ENCODE measurements around the gene PTTG1IP.

DNA sequence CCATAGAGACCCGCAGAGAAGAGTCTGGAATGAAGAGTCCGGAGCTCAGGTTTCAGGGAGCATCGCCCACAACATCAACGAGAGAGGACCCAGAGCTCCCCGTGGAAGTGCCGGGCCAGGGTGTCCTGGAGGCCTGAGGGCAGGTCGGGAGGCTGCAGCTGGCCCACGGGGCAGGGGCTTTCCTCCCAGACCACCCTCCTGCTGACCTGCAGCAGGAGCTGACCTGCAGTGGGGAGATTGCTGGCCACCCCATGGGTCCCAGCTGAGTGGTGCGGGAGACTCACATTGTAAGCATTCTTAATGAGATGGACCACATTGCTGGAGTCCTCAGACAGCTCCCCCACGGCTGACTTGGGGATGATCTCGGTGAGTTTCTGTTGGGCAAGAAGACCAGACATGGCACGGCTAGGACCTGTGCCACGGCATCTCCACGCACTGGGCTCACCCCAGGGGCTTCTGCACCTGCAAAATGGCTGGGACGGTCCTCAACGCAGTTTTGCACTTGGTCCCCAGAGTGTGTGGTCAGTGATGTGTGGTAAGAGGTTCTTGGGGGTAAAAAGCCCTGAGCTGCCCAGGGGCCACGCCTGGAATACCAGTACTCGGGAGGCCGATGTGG, 21.3 kb upstream of the PTTG1IP start:
- TF ChIP-seq EZH2 (IDR thresholded peaks at IDR 0.05; ENCODE audit: insufficient read depth, poor library complexity, severe bottlenecking) (no peak), EZH2phosphoT487 (IDR thresholded peaks at IDR 0.05; ENCODE audit: insufficient read depth, low read depth) (no peak)
